ENCODE results near the gene FKBP5. TPM values are rescaled to one million over a fixed set of nuclear protein-coding genes. Genes with fewer than 3 reads are reported as not detected.

FKBP5 gene
- total RNA-seq, 1 experiment from 2014 or later, result 20.1 TPM

DNA sequence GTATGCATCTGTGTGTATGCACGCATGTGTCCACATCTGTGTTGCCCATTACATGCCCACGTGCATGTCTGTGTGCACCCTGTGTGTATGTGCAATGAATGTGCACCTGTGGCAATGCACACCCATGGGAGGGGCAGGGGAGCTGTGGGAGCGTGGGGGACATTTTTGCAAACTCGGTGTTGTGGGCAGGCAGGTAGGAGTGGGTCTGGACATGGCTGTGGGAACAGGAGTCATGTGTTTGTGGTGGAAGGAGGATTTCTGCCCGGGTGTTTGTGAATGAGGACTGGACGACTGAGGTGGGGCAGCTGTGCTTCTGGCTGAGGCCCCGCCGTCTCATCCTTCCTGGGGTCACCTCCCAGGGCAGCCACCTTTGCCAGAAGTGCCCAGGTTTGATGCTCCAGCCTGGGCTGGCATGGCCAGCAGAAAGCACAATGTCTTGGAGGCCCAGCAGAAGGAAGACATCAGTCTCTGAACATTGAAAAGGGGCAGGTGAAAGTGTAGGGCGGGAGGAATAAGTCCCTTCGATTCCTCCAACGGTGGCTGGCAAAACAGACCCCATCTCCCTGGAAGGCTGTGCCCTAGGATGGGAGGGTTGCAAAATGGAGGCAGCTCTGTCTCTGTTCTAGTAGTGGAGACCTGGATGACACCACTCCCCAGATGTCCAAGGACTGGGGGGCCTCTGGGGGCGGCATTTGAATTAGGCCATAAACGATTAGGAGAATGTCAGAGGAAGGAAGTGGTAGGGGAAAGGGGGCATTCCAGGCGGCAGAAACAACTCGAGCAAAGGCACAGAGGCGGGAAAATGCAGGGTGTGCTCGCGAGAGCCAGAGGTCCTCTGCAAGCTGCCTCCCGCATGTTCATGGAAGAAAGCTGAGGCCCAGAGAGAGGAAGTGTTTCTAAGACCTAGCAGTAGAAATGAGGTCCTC is 29.0 kb upstream of the FKBP5 start:
- POLR2A ChIA-PET, result no interaction called here
- TF ChIP-seq, protein P1, sequence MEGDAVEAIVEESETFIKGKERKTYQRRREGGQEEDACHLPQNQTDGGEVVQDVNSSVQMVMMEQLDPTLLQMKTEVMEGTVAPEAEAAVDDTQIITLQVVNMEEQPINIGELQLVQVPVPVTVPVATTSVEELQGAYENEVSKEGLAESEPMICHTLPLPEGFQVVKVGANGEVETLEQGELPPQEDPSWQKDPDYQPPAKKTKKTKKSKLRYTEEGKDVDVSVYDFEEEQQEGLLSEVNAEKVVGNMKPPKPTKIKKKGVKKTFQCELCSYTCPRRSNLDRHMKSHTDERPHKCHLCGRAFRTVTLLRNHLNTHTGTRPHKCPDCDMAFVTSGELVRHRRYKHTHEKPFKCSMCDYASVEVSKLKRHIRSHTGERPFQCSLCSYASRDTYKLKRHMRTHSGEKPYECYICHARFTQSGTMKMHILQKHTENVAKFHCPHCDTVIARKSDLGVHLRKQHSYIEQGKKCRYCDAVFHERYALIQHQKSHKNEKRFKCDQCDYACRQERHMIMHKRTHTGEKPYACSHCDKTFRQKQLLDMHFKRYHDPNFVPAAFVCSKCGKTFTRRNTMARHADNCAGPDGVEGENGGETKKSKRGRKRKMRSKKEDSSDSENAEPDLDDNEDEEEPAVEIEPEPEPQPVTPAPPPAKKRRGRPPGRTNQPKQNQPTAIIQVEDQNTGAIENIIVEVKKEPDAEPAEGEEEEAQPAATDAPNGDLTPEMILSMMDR (IDR thresholded peaks at IDR 0.05; ENCODE audit: insufficient read depth in 1 of 2, low read depth in 1 of 2, low read length in 1 of 2, severe bottlenecking in 1 of 2, unreplicated experiment in 1 of 2), result no peak
- H3K4me1 ChIP-seq, result peaks cover 8% of the 10 kb centered on the region; the same call in 1 of the 2 replicates
- no peaks in the 10 kb centered on the region for H3K27me3 Mint-ChIP-seq (ENCODE audit: insufficient read depth, unreplicated experiment)
- no peak overlapping the region for H3K27ac Mint-ChIP-seq (ENCODE audit: unreplicated experiment)
- no peaks in the 10 kb centered on the region for H3K36me3 Mint-ChIP-seq (ENCODE audit: insufficient read depth, unreplicated experiment)
- no peak for DNase-seq
- no TSS peak for BruUV-seq (replicated peaks)
- H3K4me3 Mint-ChIP-seq (ENCODE audit: unreplicated experiment), result no peak overlapping the region
- H3K4me3 ChIP-seq (ENCODE audit: low read depth, low read length), result no peak overlapping the region
- no peaks in the 10 kb centered on the region for H3K4me1 Mint-ChIP-seq (ENCODE audit: low read depth, unreplicated experiment)
- intact Hi-C loops (cut with micrococcal nuclease; ENCODE audit: unreplicated experiment), result no loop called here
- no peaks in the 10 kb centered on the region for H3K27me3 ChIP-seq (replicated peaks; ENCODE audit: control insufficient read depth, insufficient read depth, low read length)
- H3K9me3 ChIP-seq, result no peaks in the 10 kb centered on the region
- no peaks in the 10 kb centered on the region for H3K36me3 ChIP-seq (ENCODE audit: control insufficient read depth, insufficient read depth, low read length)
- H3K9me3 Mint-ChIP-seq (ENCODE audit: unreplicated experiment), result no peaks in the 10 kb centered on the region
- CTCF ChIA-PET, result no interaction called here

- Mint-ChIP-seq H3K4me3 (ENCODE audit: unreplicated experiment) (no peak overlapping the region), H3K4me1 (ENCODE audit: low read depth, unreplicated experiment) (no peaks in the 10 kb centered on the region), H3K36me3 (ENCODE audit: insufficient read depth, unreplicated experiment) (no peaks in the 10 kb centered on the region), H3K27me3 (ENCODE audit: insufficient read depth, unreplicated experiment) (no peaks in the 10 kb centered on the region), H3K27ac (ENCODE audit: unreplicated experiment) (no peak overlapping the region), H3K9me3 (ENCODE audit: unreplicated experiment) (no peaks in the 10 kb centered on the region)
- no TSS peak for BruUV-seq (replicated peaks)
- H3K4me3 ChIP-seq (ENCODE audit: low read depth, low read length), result no peak overlapping the region
- peaks cover 8% of the 10 kb centered on the region; the same call in 1 of the 2 replicates for H3K4me1 ChIP-seq
- intact Hi-C loops (cut with micrococcal nuclease; ENCODE audit: unreplicated experiment), result no loop called here
- CTCF ChIA-PET, result interaction anchor here (0.5 kb wide), 1 partner anchor 192 kb away, joined by 8 read pairs; no protein-coding TSS in a partner anchor
- H3K9me3 ChIP-seq, result no peaks in the 10 kb centered on the region
- H3K27me3 ChIP-seq (replicated peaks; ENCODE audit: control insufficient read depth, insufficient read depth, low read length), result no peaks in the 10 kb centered on the region
- DNase-seq, result no peak
- TF ChIP-seq, protein P1 (IDR thresholded peaks at IDR 0.05; ENCODE audit: insufficient read depth in 1 of 2, low read depth in 1 of 2, low read length in 1 of 2, severe bottlenecking in 1 of 2, unreplicated experiment in 1 of 2), result no peak
- POLR2A ChIA-PET, result no interaction called here
- H3K36me3 ChIP-seq (ENCODE audit: control insufficient read depth, insufficient read depth, low read length), result no peaks in the 10 kb centered on the region
Observed at GRCh38 chr6:35716798-35717197, 28.1 kb upstream of the FKBP5 start.

DNA sequence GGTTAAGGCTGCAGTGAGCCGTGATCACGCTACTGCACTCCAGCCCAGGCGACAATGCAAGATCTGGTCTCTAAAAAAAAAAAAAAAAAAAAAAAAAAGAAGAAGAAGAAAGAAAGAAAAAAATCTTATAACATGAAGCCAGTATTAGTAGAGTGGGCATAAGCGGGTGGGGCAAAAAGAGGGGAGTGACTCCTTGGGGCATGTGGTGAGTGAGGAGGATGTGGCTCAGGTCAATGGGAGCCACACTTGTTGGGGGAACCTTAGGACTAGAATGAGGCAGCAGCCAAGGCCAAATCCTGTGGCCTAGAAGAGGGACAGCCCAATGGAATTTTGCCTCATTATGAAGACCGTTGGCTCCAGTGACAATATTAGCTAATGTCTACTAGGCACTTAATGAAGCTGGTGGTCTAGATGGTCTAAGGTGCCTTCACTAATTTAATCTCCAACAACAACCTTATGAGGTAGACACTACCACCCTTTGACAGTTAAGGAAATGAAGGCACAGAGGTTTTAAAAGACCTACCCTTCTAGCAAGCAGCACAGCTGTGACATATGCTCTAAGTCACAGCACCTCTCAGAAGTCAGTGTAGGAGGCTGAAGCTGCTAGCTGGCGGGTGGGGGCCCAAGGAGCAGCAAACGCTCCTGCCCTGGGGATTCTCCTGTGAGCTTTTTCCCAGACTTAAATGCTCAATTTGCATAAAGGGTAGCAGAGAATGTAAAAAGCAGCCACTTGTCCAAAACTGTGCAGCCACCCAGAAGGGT is 24.5 kb upstream of the FKBP5 start:
- no peak overlapping the region for H3K4me3 Mint-ChIP-seq (ENCODE audit: unreplicated experiment)
- H3K27me3 ChIP-seq (replicated peaks; ENCODE audit: control insufficient read depth, insufficient read depth, low read length), result no peaks in the 10 kb centered on the region
- no peaks in the 10 kb centered on the region for H3K4me1 Mint-ChIP-seq (ENCODE audit: low read depth, unreplicated experiment)
- no TSS peak for BruUV-seq (replicated peaks)
- DNase-seq, result no peak
- no peak overlapping the region for H3K4me3 ChIP-seq (ENCODE audit: low read depth, low read length)
- H3K9me3 ChIP-seq, result no peaks in the 10 kb centered on the region
- CTCF ChIA-PET, result interaction anchor here (0.9 kb wide), 1 partner anchor 24 kb away, joined by 3 read pairs; no protein-coding TSS in a partner anchor
- H3K27me3 Mint-ChIP-seq (ENCODE audit: insufficient read depth, unreplicated experiment), result no peaks in the 10 kb centered on the region
- TF ChIP-seq, protein P1 (IDR thresholded peaks at IDR 0.05; ENCODE audit: insufficient read depth in 1 of 2, low read depth in 1 of 2, low read length in 1 of 2, severe bottlenecking in 1 of 2, unreplicated experiment in 1 of 2), result no peak
- H3K36me3 ChIP-seq (ENCODE audit: control insufficient read depth, insufficient read depth, low read length), result no peaks in the 10 kb centered on the region
- no peak overlapping the region for H3K27ac Mint-ChIP-seq (ENCODE audit: unreplicated experiment)
- POLR2A ChIA-PET, result no interaction called here
- H3K4me1 ChIP-seq, result peaks cover 8% of the 10 kb centered on the region; the same call in 1 of the 2 replicates
- no peaks in the 10 kb centered on the region for H3K36me3 Mint-ChIP-seq (ENCODE audit: insufficient read depth, unreplicated experiment)
- no peaks in the 10 kb centered on the region for H3K9me3 Mint-ChIP-seq (ENCODE audit: unreplicated experiment)
- intact Hi-C loops (cut with micrococcal nuclease; ENCODE audit: unreplicated experiment), result no loop called here
